Fibroblast of villous mesenchyme (primary cell): ENCODE results near the gene OOSP1. TPM values are rescaled to one million over a fixed set of nuclear protein-coding genes. Genes with fewer than 3 reads are reported as not detected.

Source experiments
- DNase-seq: peaks from one replicate; pipeline ENCODE4 v3.0.0-alpha.2; 2010; ENCODE audit warnings: low read depth
- H3K4me3 ChIP-seq: 2 replicates; pipeline ENCODE4 v1.5.1; 2011; ENCODE audit warnings: low read depth, mild to moderate bottlenecking, low read length
- CTCF ChIP-seq: IDR thresholded peaks from 2 replicates; pipeline ENCODE4 v1.5.1; 2012; ENCODE audit warnings: low read depth, mild to moderate bottlenecking, low read length; ENCODE audit not compliant: insufficient read depth
- total RNA-seq: library from RNA; depleted of rRNA; stranded (reverse); fragments of >200 nt; gene quantifications from 2 replicates; pipeline ENCODE4 v1.2.3, GENCODE V29; 2012

The OOSP1 gene
- not detected in 2 replicates for total RNA-seq

- H3K4me3 ChIP-seq: no peak within 1 kb of the TSS
- TF ChIP-seq CTCF: no peak
- DNase-seq: no peak
These were observed at the start of gene OOSP1 for GRCh38 chr11:59938132-59938531. OOSP1 (plus strand) TSS chr11:59938432; CDS start chr11:59938455, 23 bp downstream.

GRCh38 chr11:59891781-59892181, 46.5 kb upstream of the OOSP1 start:
- TF ChIP-seq CTCF: no peak
- H3K4me3 ChIP-seq: no peak overlapping the region
- peak; percentile 20 for DNase-seq

- no peak for TF ChIP-seq CTCF
- no peak overlapping the region for H3K4me3 ChIP-seq
- no peak for DNase-seq
These were observed 43.6 kb upstream of the OOSP1 start for GRCh38 chr11:59894616-59895015.

GRCh38 chr11:59898046-59898445, 40.2 kb upstream of the OOSP1 start:
- no peak for DNase-seq
- TF ChIP-seq CTCF: no peak
- no peak overlapping the region for H3K4me3 ChIP-seq

GRCh38 chr11:59898650-59899049, 39.6 kb upstream of the OOSP1 start:
- no peak for DNase-seq
- no peak overlapping the region for H3K4me3 ChIP-seq
- TF ChIP-seq CTCF: no peak

GRCh38 chr11:59899532-59899931, 38.7 kb upstream of the OOSP1 start:
- no peak overlapping the region for H3K4me3 ChIP-seq
- no peak for TF ChIP-seq CTCF
- DNase-seq: no peak

GRCh38 chr11:59900366-59901126, 37.7 kb upstream of the OOSP1 start:
- H3K4me3 ChIP-seq: no peak overlapping the region
- DNase-seq: no peak
- no peak for TF ChIP-seq CTCF
